ENCODE data around the gene LRMDA.

The LRMDA gene

DNA sequence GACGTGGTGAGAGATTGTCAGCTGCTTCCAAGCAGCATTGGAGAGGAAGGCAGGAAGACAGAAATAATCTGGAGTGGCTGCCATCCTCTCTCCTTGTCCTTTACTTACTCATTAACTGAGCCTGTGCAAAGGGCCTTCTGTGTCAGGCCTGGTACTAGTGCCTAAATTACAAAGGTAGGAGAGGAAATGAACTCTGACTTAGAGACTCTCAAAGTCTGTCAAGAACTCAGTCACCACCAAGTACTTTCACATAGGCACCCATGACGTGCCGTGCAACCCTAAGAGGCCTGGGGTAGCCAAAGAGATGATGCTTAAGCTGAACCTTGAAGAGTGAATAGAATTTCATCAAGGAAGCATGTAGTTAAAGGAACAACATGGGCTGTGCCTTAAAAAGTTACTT is 866.9 kb downstream of the LRMDA start:
- TF ChIP-seq, protein P1, sequence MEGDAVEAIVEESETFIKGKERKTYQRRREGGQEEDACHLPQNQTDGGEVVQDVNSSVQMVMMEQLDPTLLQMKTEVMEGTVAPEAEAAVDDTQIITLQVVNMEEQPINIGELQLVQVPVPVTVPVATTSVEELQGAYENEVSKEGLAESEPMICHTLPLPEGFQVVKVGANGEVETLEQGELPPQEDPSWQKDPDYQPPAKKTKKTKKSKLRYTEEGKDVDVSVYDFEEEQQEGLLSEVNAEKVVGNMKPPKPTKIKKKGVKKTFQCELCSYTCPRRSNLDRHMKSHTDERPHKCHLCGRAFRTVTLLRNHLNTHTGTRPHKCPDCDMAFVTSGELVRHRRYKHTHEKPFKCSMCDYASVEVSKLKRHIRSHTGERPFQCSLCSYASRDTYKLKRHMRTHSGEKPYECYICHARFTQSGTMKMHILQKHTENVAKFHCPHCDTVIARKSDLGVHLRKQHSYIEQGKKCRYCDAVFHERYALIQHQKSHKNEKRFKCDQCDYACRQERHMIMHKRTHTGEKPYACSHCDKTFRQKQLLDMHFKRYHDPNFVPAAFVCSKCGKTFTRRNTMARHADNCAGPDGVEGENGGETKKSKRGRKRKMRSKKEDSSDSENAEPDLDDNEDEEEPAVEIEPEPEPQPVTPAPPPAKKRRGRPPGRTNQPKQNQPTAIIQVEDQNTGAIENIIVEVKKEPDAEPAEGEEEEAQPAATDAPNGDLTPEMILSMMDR (IDR thresholded peaks at IDR 0.05) = no peak
- no peak overlapping the region for H3K27ac ChIP-seq
- H3K4me1 ChIP-seq = peaks cover 0 to 41% (median 11%) of the 10 kb centered on the region in 4 donors
- no peaks in the 10 kb centered on the region for H3K36me3 ChIP-seq
- no peaks in the 10 kb centered on the region for H3K9me3 ChIP-seq
- no peaks in the 10 kb centered on the region for H3K27me3 ChIP-seq
- H3K4me3 ChIP-seq = no peak overlapping the region
- intact Hi-C loops (cut with DNase I; ENCODE audit: low total_unique reads) = no loop called here
- no peak for DNase-seq

DNA sequence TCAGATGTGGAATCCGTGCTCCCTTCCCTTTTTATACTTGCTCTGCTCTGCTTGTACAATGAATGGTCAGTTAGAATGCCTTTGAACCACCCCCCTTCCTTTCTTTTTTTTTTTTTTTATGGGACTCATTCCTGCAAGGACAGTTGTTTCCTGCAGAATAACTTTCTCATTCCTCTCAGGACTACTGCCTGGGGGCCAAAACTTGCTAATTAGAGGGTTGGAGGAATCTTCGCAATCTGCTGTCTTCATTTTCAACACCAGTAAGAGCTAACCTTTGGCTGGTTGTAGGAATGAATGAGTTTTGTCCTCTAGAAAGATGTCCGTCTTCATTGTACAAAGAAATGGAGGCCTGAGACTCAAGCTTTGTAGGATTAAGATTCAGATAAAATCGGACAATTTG is 868.1 kb downstream of the LRMDA start:
- peaks cover 0 to 33% (median 2%) of the 10 kb centered on the region in 4 donors for H3K4me1 ChIP-seq
- H3K27me3 ChIP-seq = no peaks in the 10 kb centered on the region
- H3K9me3 ChIP-seq = no peaks in the 10 kb centered on the region
- H3K4me3 ChIP-seq = no peak overlapping the region
- TF ChIP-seq, protein P1 (IDR thresholded peaks at IDR 0.05) = no peak
- intact Hi-C loops (cut with DNase I; ENCODE audit: low total_unique reads) = no loop called here
- H3K27ac ChIP-seq = no peak overlapping the region
- no peaks in the 10 kb centered on the region for H3K36me3 ChIP-seq
- DNase-seq = no peak

DNA sequence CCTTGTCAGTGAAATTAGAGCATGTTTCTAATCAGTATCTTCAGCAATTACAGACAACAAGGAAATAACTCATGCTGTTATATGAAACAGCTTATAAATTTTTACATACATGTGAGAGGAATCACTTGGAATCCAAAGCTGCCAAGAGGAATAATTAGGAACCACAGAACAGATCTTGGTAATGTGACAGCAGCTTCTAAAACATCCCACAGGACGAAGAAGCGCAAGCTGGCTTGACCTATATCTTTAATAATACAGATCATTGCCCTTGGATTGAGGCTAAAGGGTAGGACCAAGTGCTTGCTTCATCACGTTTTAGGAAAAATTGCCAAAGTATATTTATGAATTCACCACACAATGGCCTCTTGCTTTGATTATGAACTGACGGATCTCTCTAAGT is 869.8 kb downstream of the LRMDA start:
- no peaks in the 10 kb centered on the region for H3K27me3 ChIP-seq
- TF ChIP-seq, protein P1 (IDR thresholded peaks at IDR 0.05) = no peak
- H3K4me1 ChIP-seq = peaks cover 0 to 26% (median 0%) of the 10 kb centered on the region in 4 donors
- intact Hi-C loops (cut with DNase I; ENCODE audit: low total_unique reads) = loop anchor here (10.0 kb wide), 1 partner anchor 906 kb away; no protein-coding TSS in a partner anchor
- no peaks in the 10 kb centered on the region for H3K36me3 ChIP-seq
- DNase-seq = no peak
- no peaks in the 10 kb centered on the region for H3K9me3 ChIP-seq
- H3K4me3 ChIP-seq = no peak overlapping the region
- H3K27ac ChIP-seq = no peak overlapping the region

DNA sequence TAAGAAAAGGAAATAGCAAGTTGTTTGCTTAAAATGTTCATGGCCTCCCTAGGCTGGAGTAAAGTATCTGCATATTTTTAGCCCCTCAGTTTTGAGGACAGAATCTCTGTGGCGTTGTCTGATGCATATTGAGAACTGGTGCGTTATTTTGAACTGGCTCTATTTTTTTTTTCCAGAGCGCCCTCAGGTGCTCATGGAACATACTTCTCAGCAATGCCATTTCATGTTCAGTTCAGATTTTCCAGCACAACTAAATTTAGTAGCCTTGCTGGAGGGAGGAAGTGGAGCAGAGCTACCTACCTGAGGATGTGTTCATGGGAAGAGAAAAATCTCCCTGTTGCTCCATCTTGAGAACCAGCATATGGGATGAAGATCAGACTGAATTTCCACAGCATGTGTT is 870.5 kb downstream of the LRMDA start:
- H3K27me3 ChIP-seq = no peaks in the 10 kb centered on the region
- intact Hi-C loops (cut with DNase I; ENCODE audit: low total_unique reads) = loop anchor here (10.0 kb wide), 1 partner anchor 907 kb away; no protein-coding TSS in a partner anchor
- no peaks in the 10 kb centered on the region for H3K36me3 ChIP-seq
- peaks cover 0 to 23% (median 0%) of the 10 kb centered on the region in 4 donors for H3K4me1 ChIP-seq
- H3K9me3 ChIP-seq = no peaks in the 10 kb centered on the region
- H3K27ac ChIP-seq = peak overlapping the region in 1 of 2 donors; percentile 0
- TF ChIP-seq, protein P1 (IDR thresholded peaks at IDR 0.05) = no peak
- no peak overlapping the region for H3K4me3 ChIP-seq
- DNase-seq = no peak

DNA sequence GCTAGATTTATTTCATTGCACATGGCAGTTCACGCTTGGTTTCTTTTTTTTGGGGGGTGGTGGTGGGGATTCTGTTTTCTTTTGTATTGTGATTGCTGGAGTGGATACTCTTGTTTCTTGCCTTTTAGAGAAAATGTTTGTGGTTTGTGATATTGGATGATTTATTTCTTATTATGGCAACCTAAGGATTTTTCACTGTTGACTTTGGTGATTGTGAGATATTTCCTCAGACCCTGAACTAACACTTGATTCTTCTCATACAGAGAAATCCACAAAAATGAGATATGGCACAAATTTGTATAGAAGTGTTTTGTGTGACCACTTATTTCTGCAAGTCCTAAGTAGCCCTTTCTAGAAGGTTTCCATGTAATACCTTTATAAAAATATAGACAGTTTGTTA is 871.1 kb downstream of the LRMDA start:
- Histone ChIP-seq H3K9me3 (no peaks in the 10 kb centered on the region), H3K4me1 (peaks cover 0 to 20% (median 0%) of the 10 kb centered on the region in 4 donors), H3K27me3 (no peaks in the 10 kb centered on the region), H3K36me3 (no peaks in the 10 kb centered on the region), H3K4me3 (no peak overlapping the region), H3K27ac (peak overlapping the region in 1 of 2 donors; percentile 55)
- DNase-seq = no peak
- intact Hi-C loops (cut with DNase I; ENCODE audit: low total_unique reads) = loop anchor here (10.0 kb wide), 1 partner anchor 908 kb away; no protein-coding TSS in a partner anchor
- TF ChIP-seq, protein P1 (IDR thresholded peaks at IDR 0.05) = no peak

Data from tibial artery (tissue), 4 donors.